Measurements from ENCODE around the gene HSF4. TPM values are rescaled to one million over a fixed set of nuclear protein-coding genes. Genes with fewer than 3 reads are reported as not detected.

HSF4 gene
- total RNA-seq, 1 experiment from 2014 or later: 57.1 TPM

GRCh38 chr16:67149276-67150046, 15.1 kb upstream of the HSF4 start:
- intact Hi-C loops (cut with micrococcal nuclease; ENCODE audit: unreplicated experiment): loop anchor here (5.0 to 10.0 kb wide), 2 partner anchors 135 to 172 kb away; no protein-coding TSS in a partner anchor
- DNase-seq: no peak
- peaks cover 48% of the 10 kb centered on the region for H3K36me3 Mint-ChIP-seq (ENCODE audit: insufficient read depth, unreplicated experiment)
- BruUV-seq (replicated peaks): TSS peak; percentile 28
- H3K4me3 Mint-ChIP-seq (ENCODE audit: low read depth, unreplicated experiment): peak overlapping the region; percentile 71
- CTCF ChIA-PET: interaction anchor here (0.6 kb wide), 1 partner anchor 56 kb away, joined by 3 read pairs; no protein-coding TSS in a partner anchor
- no peak for TF ChIP-seq CTCF (IDR thresholded peaks at IDR 0.05; ENCODE audit: unreplicated experiment)
- no peaks in the 10 kb centered on the region for H3K9me3 Mint-ChIP-seq (ENCODE audit: low read depth, unreplicated experiment)
- no peaks in the 10 kb centered on the region for H3K27me3 Mint-ChIP-seq (ENCODE audit: unreplicated experiment)
- no peak overlapping the region for H3K27ac Mint-ChIP-seq (ENCODE audit: unreplicated experiment)
- no peaks in the 10 kb centered on the region for H3K4me1 Mint-ChIP-seq (ENCODE audit: low read depth, unreplicated experiment)

- peak overlapping the region; percentile 71 for H3K4me3 Mint-ChIP-seq (ENCODE audit: low read depth, unreplicated experiment)
- intact Hi-C loops (cut with micrococcal nuclease; ENCODE audit: unreplicated experiment): loop anchor here (5.0 to 10.0 kb wide), 2 partner anchors 135 to 173 kb away; no protein-coding TSS in a partner anchor
- H3K27me3 Mint-ChIP-seq (ENCODE audit: unreplicated experiment): no peaks in the 10 kb centered on the region
- TF ChIP-seq CTCF (IDR thresholded peaks at IDR 0.05; ENCODE audit: unreplicated experiment): no peak
- no peaks in the 10 kb centered on the region for H3K9me3 Mint-ChIP-seq (ENCODE audit: low read depth, unreplicated experiment)
- no peak overlapping the region for H3K27ac Mint-ChIP-seq (ENCODE audit: unreplicated experiment)
- BruUV-seq (replicated peaks): no TSS peak
- peaks cover 43% of the 10 kb centered on the region for H3K36me3 Mint-ChIP-seq (ENCODE audit: insufficient read depth, unreplicated experiment)
- no peaks in the 10 kb centered on the region for H3K4me1 Mint-ChIP-seq (ENCODE audit: low read depth, unreplicated experiment)
- DNase-seq: peak; percentile 61
- CTCF ChIA-PET: interaction anchor here (0.6 to 1.0 kb wide), 3 partner anchors 11 to 184 kb away, joined by 3 read pairs; no protein-coding TSS in a partner anchor
These were observed 14.3 kb upstream of the HSF4 start for GRCh38 chr16:67150047-67150832.

- Mint-ChIP-seq H3K27me3 (ENCODE audit: unreplicated experiment) (no peaks in the 10 kb centered on the region), H3K4me1 (ENCODE audit: low read depth, unreplicated experiment) (peaks cover 4% of the 10 kb centered on the region), H3K27ac (ENCODE audit: unreplicated experiment) (no peak within 1 kb of the TSS), H3K9me3 (ENCODE audit: low read depth, unreplicated experiment) (no peaks in the 10 kb centered on the region), H3K4me3 (ENCODE audit: low read depth, unreplicated experiment) (peak within 1 kb of the TSS; percentile 71), H3K36me3 (ENCODE audit: insufficient read depth, unreplicated experiment) (peaks cover 38% of the 10 kb centered on the region)
- TF ChIP-seq CTCF (IDR thresholded peaks at IDR 0.05; ENCODE audit: unreplicated experiment): no peak
- CTCF ChIA-PET: interaction anchor here (0.6 to 1.1 kb wide), 4 partner anchors 10 to 185 kb away, joined by 3 to 4 read pairs (median 3); no protein-coding TSS in a partner anchor
- DNase-seq: peak; percentile 54
- no TSS peak for BruUV-seq (replicated peaks)
- intact Hi-C loops (cut with micrococcal nuclease; ENCODE audit: unreplicated experiment): loop anchor here (5.0 to 10.0 kb wide), 2 partner anchors 136 to 174 kb away; no protein-coding TSS in a partner anchor
These were observed 13.6 kb upstream of the HSF4 start, which contains the start of gene B3GNT9 for GRCh38 chr16:67150833-67151396. B3GNT9 (minus strand) TSS chr16:67150998; CDS start chr16:67150485, 513 bp downstream.

All from Calu3 (cell line).